HG02623 (cell line): ENCODE measurements around the gene RACK1.
A peak's percentile ranks its signal among the peaks of the same experiment; 100 is the strongest.

ENCODE experiments used
- ATAC-seq: cut with Tn5 transposase; IDR thresholded peaks from one replicate; pipeline ENCODE4 v1.9.1; 2021; ENCODE audit warnings: moderate library complexity; ENCODE audit not compliant: unreplicated experiment

The RACK1 gene

GRCh38 chr5:181198905-181199519 lies 44.7 kb downstream of the RACK1 start:
- peak; percentile 77 for ATAC-seq

DNA sequence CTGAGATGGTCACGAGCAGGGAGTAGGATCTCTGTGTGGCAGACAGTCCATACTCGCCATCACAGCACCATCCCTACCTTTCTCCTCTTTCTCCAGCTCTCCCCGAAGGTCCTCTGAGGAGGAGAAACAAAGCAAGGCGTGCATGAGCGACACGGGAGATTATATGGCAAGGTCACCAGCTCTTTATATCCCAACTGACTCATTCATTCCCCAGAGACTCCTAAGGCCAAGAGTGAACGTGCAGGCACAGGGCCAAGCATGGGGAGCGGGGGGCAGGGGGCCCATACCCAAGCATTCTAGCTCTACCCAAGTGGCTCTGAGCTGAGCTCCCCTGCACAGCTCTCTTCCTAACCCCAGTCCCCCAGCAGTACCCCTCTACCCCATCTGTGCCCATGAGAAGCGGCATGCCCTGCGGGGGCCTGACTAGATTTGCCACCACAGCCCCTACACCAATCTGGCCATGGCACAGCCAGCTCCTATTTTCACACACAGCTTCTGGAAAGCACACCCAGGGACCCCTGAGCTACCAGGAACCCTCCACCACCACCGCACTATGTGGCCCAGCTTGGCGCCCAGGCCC lies 45.5 kb downstream of the RACK1 start:
- ATAC-seq = no peak

GRCh38 chr5:181197326-181197951 lies 46.3 kb downstream of the RACK1 start:
- no peak for ATAC-seq

DNA sequence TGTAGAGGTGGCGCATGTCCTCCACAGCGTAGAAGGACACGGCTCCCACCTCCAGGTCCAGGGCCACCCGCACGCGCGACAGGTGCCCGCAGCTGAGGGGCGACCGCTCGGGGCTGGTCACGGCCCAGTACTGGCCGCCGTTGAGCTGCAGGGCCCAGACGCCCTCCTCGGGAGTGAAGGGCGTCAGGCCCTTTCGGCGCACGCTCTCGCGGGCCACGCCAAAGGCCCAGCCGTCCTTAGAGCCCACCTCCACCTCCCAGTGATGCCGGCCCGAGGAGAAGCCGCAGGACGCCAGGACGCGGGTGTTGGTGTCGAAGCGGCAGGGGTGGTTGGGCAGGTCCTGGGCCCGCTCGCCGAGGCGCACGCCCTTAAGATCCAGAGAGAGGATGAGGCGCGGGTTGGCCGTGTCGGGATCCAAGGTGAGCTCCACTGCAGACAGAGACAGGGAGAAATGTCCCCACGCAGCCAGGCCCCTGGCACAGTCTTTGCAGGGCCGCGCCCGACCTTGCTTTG lies 48.4 kb downstream of the RACK1 start:
- no peak for ATAC-seq

DNA sequence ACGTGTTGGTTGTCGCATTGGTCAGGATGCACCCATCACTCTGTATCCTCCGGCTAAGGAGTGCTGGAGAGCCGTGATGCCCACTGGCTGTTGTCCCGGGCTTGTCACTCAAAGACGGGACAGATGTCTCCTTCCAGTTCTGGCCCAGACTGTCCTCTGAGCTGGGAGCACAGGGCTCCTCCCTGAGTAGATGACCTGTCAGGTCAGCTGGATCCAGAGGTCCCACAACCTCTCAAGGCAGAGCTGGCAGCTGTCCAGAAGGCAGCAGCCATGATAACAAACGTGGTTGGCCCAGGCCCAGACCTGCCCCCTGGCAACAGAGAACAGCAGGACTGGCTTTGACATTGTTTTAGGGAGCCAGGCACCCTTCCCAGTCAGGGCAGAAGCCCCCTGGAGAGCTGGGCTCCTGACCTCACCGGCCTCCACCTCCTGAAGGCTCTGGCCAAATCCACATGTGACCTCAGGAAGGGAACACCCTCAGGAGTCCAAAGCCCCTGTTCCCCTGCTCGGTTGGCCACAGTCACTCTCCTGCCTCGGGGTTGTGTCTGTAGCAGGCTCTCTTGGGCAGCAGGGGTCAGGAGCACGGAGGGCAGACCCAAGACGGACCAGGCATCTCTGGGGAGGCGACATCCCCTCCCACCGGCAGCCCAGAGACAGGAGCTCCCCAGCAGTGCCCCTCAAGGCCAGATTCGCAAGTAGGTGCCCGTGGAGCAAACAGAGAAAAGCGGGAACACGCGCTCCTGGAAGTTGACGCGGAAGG lies 49.0 kb downstream of the RACK1 start:
- no peak for ATAC-seq

GRCh38 chr5:181193656-181194055 lies 50.0 kb downstream of the RACK1 start:
- ATAC-seq = no peak

DNA sequence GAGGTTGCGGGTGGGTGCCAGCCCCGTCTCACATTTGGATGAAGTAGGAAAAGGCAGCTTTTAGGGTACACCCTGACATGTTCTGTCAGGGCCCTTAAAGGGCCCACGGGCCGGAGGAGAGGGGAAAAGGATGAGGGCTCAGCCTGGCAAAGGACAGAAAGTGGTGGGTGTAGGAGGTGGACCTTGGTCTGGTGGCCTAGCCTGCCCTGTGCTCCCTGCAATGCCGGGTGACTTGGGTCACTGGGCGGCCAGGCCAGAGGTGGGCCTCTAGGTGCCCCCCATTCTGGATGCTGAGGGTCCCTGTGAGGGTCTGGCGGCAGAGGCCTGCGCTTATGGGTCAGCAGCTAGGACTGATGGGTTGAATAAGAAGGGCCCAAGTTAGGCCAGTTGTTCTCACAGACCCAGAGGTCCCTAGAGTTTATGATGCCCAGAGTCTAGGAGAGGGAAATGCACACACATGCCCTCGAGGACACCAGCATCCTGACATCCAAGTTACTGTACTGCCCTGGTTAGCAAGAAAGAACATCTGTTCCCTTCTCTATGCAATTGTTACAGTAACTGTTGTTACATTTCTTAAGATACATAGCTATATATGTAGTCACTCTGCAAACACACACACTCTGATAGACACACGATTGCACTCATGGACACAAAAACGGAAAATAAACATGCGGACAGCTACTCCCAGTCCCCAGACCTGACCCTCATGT lies 51.2 kb downstream of the RACK1 start:
- no peak for ATAC-seq

- peak; percentile 62 for ATAC-seq
Observed at GRCh38 chr5:181191526-181192336, 52.0 kb downstream of the RACK1 start.

GRCh38 chr5:181190711-181191525 lies 52.8 kb downstream of the RACK1 start:
- peak; percentile 3 for ATAC-seq

DNA sequence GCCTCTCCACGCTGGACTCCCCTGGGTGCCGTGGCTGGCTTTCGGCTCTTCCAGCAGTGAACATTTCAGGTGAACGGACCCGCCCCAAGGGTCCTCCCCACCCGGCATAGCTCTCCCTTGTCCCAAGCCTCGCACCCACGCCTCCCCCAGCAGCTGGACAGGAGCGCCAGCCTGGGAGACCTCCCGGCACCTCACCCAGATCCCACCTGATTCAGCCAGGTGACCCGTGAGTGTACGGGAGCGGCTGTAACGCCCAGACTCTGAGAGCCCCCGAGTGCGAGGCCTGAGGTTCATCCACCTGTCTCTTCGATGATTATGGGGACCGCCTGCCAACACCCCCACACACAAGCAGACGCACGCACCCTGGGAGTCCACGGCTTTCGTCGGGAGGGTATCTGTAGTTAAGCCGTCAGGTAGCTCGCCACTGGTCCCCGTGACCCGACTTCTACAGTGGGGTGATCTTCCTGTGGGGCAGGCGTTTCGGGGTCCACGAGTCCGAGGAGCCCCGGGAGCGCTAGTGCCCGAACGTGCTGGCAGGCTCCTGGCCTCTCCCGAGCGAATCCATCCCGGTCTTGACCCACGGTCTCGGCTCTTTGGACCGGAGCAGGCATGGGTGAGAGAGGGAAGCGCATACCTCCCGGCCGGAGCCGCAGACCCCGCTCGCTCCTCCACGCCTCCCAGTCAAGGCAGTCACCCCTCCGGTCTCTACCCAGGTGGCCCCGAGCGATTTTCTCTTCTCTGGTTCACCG lies 53.6 kb downstream of the RACK1 start:
- ATAC-seq = no peak

DNA sequence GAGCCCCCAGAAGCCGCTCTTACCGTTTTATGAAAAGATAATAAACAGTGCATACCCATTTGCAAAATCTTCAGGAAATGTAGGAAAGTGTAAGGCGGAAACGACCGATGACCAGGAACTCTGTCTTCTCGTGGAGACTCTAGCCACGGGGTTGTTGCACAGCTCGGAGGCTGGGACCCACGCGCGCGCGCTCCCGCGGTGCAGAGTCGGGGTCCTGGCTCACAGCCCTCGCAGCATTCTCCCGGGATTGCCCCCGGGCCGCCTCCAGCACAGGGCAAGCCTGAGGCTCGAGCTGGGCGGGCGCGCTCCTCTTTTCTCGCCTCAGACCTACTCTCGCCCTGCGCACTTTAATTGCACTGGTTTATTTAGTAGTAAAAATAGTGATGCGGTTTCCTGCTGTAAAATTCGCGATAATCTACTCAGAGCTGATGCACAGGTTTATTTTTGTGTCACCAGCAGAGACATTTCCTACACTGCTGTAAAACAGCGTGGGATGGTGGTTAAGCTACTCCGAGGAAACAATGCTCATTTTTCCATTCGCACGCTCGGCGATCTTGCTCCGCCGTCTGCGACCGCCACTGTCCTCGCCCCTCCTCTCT lies 54.2 kb downstream of the RACK1 start:
- no peak for ATAC-seq

- ATAC-seq = no peak
Observed at GRCh38 chr5:181188700-181189362, 54.9 kb downstream of the RACK1 start.

DNA sequence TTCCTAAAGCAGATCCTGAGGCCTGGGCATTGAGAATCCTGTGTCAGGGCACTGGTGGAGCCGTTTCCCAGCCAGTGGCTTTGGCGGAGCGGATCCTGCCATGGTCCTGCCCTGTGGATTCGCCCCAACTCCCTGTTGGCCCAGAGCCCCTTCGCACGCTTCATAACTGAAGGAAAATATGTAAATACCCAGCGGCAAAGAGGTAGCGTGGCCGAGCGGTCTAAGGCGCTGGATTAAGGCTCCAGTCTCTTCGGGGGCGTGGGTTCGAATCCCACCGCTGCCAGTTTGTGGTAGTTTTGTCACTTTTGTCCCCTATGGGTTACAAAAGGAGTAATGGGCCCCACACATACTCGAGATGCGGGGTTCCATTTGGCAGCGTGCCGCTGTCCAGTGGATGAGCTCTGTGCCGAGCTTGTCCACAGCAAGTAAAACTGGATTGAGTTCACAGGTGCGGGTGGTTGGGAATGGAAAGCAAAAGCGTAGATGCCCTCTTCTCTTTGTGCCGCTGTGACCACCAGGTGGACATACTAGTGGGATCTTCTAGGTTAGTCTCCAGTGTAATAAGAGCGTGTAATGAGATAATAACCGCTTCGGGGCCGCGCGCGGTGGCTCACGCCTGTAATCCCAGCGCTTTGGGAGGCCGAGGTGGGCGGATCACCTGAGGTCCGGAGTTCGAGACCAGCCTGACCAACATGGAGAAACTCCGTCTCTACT lies 56.0 kb downstream of the RACK1 start:
- no peak for ATAC-seq

- ATAC-seq = no peak
Observed at GRCh38 chr5:181186986-181187499, 56.7 kb downstream of the RACK1 start.
